AML-193 (cell line): Measurements from ENCODE around the gene C6orf52.

Experiments
- DNase-seq, 2 experiments: peaks; one replicate each; lab custom pipeline; 2025; lab: John Stamatoyannopoulos, UW

The C6orf52 gene

GRCh38 chr6:10644225-10644624 lies 50.2 kb downstream of the C6orf52 start:
- no peak for DNase-seq

- peak; percentile 97 for DNase-seq
Observed at GRCh38 chr6:10643201-10643651, 51.2 kb downstream of the C6orf52 start.

DNA sequence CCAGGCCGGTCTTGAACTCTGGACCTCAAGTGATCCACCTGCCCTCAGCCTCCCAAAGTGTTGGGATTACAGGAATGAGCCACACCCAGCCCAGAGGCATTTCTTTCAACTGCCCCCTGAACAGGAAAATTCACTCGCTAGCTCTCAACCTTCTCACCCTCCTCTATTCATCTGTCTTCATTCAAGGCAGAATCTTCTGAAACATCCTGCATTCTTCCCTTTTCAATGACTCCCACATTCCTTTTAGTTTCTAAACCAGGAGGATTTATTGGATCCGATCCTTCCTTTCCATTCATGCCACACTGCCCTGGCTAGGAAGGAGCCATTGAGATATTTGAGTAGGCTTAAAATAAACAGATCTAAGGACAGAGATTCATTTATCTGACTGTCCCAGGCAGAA lies 52.9 kb downstream of the C6orf52 start:
- DNase-seq: no peak

GRCh38 chr6:10640412-10640811 lies 54.0 kb downstream of the C6orf52 start:
- no peak for DNase-seq

DNA sequence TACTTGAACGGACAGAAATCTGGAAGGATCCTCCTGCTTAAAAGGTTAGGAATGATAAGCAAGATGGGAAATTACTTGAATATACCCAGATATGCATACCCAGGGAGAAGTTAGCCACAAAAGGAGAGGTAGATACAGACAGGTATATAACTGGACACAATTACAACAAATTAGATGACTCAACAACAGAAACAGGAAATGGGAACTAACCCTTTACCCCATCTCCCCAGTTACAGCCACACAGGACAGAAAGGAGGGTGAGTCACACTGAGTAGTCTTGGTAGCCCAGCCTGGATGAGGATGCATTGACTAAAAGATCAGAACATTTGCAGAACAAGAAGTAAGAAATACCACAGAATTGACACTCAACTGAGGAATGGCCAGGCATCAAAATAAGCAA lies 61.2 kb downstream of the C6orf52 start:
- peak; percentile 99 to 100 for DNase-seq

DNA sequence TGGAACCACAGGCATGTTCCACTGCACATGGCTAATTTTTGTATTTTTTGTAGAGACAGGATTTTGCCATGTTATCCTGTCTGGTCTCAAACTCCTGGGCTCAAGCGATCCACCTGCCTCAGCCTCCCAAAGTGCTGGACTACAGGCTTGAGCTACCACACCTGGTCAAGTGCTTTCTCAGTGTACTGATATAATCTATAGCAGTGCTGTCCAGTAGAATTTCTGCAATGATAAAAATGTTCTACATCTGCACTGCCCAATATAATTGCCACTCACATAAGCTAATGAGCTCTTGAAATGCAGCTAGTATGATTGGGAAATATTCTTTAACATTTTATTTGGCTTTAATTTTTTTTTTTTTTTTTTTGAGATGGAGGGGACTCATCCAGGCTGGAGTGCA lies 64.2 kb downstream of the C6orf52 start:
- no peak for DNase-seq

GRCh38 chr6:10627800-10628199 lies 66.6 kb downstream of the C6orf52 start:
- no peak for DNase-seq

- no peak for DNase-seq
Observed at GRCh38 chr6:10626154-10626741, 68.2 kb downstream of the C6orf52 start.

DNA sequence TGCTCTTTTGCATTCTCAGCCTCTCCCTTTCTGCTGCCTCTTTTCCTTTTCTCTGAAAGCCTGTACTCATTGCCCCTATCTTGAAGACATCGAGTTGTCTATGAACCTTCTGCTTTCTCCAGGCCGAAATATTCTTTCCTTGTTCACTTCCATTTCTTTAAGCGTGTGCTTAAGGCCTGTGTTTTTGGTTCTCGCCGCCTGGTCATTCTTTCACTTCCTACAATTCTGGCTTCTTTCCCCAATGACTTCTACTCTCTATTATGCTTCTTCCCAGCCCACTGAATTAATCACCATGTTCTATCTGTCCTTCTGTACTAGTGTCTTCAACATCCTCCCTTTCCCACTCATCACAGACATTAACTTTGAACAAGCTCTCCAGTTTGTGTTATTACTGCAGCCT lies 69.6 kb downstream of the C6orf52 start:
- DNase-seq: no peak

DNA sequence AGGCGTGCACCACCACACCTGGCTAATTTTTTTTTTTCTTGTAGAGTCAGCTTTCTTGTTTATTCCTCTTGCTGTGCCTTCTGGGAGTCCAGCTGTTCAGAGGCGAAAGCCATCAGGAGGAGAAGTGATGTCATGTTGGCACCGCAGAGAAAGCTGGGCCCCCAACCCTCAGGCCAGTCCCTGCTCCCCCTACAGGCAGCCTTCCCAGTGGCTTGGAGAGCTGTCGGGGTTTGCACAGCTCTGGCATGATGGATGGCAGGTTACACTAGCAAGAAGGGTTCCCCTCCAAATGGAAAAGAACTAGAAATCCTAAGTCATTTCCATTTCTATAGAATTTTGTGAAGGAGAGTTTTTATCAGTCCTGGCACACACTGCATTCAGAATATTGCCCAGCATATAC lies 72.6 kb downstream of the C6orf52 start:
- no peak for DNase-seq
